ENCODE results near the gene P4HB.
A peak's percentile ranks its signal among the peaks of the same experiment; 100 is the strongest.

The P4HB gene

DNA sequence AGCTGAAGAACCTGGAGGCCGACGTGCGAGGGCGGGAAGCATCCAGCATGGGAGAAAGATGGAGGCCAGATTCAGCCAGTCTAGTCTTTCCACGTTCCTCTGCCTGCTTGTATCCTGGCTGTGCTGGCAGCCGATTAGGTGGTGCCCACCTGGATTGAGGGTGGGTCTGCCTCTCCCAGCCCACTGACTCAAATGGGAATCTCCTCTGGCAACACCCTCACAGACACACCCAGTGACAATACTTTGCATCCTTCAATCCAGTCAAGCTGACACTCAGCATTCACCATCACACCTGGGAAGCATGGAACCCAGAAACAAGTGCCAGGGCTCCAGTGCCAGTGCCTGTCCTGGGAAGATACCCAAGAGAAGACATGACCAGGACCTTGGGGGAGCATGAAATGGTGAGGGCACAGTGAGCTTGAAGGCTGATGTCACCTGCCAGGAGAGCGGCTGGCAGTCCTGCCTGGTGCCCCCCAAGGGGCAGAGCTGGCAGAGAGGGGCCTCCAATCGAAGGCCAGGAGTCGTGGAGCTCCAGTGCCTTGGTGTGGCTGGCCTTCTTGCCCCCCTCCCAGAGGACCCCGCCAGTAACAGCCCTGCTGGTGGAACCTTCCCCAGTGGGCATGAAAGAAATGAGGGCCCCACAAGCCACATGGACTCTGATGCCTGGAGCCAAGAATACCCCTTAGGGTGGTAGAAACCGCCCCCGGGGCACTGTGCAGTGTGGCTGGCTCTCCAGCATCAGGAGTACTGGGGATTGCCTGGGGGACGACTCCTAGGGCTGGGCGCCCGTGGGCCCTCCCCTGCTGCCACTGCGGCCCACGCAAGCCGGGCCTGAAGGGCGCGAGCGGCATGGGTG is 41.1 kb upstream of the P4HB start:
- DNase-seq: no peak
- Mint-ChIP-seq H3K9me3 (no peaks in the 10 kb centered on the region), H3K27me3 (peaks cover 32% of the 10 kb centered on the region), H3K4me3 (peak overlapping the region; percentile 11), H3K27ac (no peak overlapping the region), H3K36me3 (peaks cover 18% of the 10 kb centered on the region), H3K4me1 (peaks cover 5% of the 10 kb centered on the region)
- CTCF ChIA-PET: no interaction called here

DNA sequence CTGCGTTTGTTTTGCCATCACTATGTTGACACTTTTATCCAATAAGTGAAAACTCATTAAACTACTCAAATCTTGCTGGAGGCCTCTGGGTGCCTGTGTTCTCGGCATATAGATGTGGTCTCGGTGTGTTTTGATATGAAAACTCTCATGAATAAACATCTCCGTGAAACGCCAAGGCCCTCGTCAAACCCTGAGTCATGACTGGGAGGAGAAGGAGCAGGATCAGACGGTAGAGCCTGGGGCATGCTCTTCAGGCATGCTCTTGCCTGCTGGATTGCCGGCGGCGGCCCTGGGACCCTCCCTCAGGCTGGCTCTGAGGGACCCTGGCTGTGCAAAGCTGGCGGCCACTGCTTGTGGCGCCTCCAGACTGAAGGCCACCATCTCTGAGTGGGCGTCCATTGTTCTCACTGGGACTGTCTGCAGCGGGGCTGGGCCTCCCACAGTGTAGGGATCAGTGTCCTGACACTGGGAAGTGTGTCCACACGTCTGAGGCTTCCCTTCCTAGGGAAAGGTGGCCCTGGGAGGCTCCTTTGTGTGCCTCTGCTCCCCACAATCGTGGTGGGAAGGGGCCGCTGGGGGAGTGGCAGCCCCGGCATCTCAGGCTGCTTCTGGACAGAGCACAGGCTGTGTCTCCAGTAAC is 40.0 kb upstream of the P4HB start:
- DNase-seq: no peak
- H3K36me3 Mint-ChIP-seq: peaks cover 23% of the 10 kb centered on the region
- CTCF ChIA-PET: no interaction called here
- no peak overlapping the region for H3K4me3 Mint-ChIP-seq
- H3K9me3 Mint-ChIP-seq: no peaks in the 10 kb centered on the region
- H3K4me1 Mint-ChIP-seq: peaks cover 5% of the 10 kb centered on the region
- peaks cover 32% of the 10 kb centered on the region for H3K27me3 Mint-ChIP-seq
- H3K27ac Mint-ChIP-seq: no peak overlapping the region

DNA sequence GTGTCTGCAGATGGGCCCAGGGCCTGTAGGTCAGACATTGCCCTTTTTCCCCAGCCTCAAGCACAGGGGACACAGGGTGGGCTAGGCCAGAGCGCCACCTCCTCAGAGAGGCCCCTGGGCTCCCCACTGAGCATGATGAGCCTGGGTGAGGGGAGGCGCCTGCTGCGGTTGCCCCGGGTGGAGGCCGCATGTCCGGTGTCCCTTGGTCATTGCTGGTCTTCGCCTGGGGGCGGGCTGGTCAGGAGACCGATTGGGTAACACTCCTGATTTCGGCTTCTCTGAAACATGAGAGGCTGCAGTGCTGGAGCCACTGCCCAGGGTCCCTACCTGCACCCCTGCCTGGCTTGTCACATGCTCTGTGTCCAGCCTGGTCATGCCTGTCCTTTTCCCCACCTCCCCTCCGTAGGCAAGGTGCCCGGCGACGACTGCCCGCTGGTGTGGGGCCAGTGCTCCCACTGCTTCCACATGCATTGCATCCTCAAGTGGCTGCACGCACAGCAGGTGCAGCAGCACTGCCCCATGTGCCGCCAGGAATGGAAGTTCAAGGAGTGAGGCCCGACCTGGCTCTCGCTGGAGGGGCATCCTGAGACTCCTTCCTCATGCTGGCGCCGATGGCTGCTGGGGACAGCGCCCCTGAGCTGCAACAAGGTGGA is 39.3 kb upstream of the P4HB start:
- H3K4me3 Mint-ChIP-seq: no peak overlapping the region
- no peaks in the 10 kb centered on the region for H3K9me3 Mint-ChIP-seq
- H3K36me3 Mint-ChIP-seq: peaks cover 24% of the 10 kb centered on the region
- no peak for DNase-seq
- H3K27ac Mint-ChIP-seq: no peak overlapping the region
- H3K27me3 Mint-ChIP-seq: peaks cover 32% of the 10 kb centered on the region
- peaks cover 5% of the 10 kb centered on the region for H3K4me1 Mint-ChIP-seq
- CTCF ChIA-PET: no interaction called here

DNA sequence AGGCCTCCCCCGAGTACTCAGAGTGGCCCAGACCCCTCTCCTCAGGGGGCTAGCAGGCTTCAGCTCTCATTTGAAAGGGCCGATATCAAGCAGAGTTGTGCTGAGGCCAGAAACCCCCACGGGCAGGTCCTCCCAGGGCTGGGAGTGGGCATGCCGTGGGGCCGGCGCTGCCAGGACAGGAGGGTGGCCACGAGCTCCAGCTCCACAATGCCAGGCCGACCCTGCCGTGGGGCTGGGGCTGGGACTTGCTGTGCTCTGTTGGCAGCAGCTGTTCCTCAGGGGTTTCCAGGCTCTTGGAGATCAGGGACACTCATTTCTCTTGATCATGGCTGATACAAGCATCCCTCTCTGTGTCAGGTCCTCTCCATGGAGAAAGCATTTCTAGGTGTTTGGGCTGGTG is 38.5 kb upstream of the P4HB start:
- DNase-seq: no peak
- H3K27me3 Mint-ChIP-seq: peaks cover 30% of the 10 kb centered on the region
- H3K9me3 Mint-ChIP-seq: no peaks in the 10 kb centered on the region
- peaks cover 22% of the 10 kb centered on the region for H3K36me3 Mint-ChIP-seq
- H3K4me1 Mint-ChIP-seq: peaks cover 5% of the 10 kb centered on the region
- CTCF ChIA-PET: no interaction called here
- H3K27ac Mint-ChIP-seq: no peak overlapping the region
- no peak overlapping the region for H3K4me3 Mint-ChIP-seq

DNA sequence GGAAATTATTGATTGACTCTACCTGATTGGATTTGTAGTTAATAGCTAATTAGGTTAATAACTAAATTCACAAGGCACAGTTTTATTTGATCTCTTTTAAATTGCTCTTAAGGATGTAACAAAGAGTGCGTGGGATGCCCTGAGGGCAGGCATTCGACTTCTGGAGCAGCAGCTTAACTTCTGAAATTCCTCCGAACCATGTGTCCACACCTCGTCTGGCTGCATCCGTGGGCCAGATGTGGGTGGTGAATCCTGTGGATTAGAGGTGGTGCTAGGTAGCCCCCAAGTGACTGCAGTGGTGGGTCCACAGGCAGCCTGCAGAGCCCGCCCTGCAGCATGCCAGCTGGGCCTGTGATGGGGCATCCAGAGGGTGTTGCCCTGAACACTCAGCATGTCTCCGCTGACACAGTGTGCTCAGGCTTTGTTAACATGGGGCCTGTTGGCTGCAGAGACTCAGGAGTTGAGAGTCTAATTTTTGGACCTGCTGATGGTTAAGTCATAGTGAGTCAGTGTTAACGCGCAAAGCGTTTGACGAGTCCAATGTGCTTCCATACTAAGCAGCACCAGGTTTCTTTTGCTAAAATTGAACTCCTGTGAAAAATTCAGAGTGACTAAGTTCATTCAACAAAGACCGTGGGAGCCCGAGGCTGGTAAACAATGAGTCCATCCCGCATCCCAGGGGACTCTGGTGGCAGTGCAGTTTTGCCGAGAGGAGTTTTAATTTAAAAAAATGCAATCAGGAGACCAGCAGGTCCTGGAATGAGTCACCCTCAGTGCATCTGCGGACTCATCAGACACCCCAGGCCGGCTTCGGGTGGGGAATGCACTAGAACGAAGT is 37.9 kb upstream of the P4HB start:
- CTCF ChIA-PET: no interaction called here
- no peak for DNase-seq
- Mint-ChIP-seq H3K36me3 (peaks cover 22% of the 10 kb centered on the region), H3K27me3 (peaks cover 24% of the 10 kb centered on the region), H3K9me3 (no peaks in the 10 kb centered on the region), H3K4me3 (no peak overlapping the region), H3K4me1 (peaks cover 7% of the 10 kb centered on the region), H3K27ac (no peak overlapping the region)

DNA sequence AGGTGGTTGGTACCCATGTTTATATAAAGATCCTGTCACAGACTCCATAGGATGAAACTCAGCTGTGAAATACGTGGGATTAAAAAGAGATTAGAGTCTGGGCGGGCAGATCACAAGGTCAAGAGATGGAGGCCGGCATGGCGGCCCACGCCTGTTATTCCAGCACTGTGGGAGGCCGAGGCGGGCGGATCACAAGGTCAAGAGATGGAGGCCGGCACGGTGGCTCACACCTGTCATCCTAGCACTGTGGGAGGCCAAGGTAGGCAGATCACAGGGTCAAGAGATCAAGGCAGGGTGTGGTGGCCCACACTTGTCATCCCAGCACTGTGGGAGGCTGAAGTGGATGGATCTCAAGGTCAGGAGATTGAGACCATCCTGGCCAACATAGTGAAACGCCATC is 35.1 kb upstream of the P4HB start:
- no peak overlapping the region for H3K4me3 Mint-ChIP-seq
- CTCF ChIA-PET: no interaction called here
- H3K27me3 Mint-ChIP-seq: no peaks in the 10 kb centered on the region
- H3K4me1 Mint-ChIP-seq: peaks cover 10% of the 10 kb centered on the region
- peaks cover 21% of the 10 kb centered on the region for H3K36me3 Mint-ChIP-seq
- DNase-seq: no peak
- H3K9me3 Mint-ChIP-seq: no peaks in the 10 kb centered on the region
- H3K27ac Mint-ChIP-seq: no peak overlapping the region

DNA sequence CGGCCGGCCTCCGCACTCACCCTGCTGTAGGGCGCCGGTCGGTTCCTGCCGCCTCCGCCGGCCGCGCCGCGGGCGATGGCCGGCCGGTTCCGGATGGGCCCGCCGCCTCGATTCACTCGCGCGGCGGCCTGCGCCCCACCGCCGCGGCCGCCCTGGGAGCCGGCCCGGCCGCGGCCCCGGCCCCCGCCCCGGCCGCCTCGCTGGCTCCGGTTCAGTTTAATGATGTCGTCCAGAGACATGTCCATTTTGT is 30.9 kb upstream of the P4HB start:
- no peak for DNase-seq
- H3K4me3 Mint-ChIP-seq: peak overlapping the region; percentile 96
- H3K27ac Mint-ChIP-seq: peak overlapping the region; percentile 99
- peaks cover 37% of the 10 kb centered on the region for H3K4me1 Mint-ChIP-seq
- no peaks in the 10 kb centered on the region for H3K27me3 Mint-ChIP-seq
- H3K36me3 Mint-ChIP-seq: peaks cover 37% of the 10 kb centered on the region
- CTCF ChIA-PET: interaction anchor here (0.6 to 1.3 kb wide), 3 partner anchors 22 to 36 kb away, joined by 3 read pairs; no protein-coding TSS in a partner anchor
- H3K9me3 Mint-ChIP-seq: no peaks in the 10 kb centered on the region

DNA sequence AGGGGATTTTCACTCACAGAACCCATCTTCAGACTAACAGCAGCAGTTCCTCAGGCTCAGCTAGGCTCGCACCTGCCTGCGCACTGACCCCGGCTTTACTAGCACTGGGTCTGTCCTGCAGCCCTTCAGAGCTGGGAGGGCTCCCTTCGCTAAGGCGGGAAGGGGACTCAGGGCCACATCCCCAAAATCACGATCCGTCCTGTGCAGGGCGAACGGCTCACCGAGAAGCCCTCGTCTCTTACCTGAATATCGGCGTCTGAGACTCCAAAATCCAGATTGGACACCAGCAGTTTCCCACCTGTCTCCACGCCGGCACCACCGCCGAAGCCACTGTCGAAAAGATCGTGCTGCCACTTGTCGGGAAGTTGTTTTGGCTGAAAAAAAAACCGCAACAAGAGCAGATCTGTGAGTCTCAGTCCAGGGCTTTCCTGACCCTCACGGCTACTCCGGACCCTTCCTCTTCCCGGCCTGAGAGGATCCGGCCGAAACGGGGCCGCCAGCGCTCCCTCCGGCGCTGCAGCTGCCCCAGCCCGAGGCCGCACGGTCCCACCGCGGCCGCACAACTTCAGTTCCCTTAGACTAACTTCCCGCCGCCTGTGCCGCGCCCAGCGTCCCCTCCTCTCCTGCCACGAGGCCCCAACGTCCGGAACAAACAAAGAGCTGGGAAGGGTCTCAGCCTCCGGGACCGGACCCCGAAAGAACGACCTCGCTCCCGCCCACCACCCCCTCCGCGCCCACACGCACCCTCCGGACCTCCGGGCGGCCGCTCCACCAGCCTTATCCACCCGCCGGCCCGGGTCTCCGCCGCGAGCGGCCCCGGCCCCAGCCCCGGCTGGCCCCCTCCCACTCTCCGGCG is 30.3 kb upstream of the P4HB start:
- CTCF ChIA-PET: interaction anchor here (0.6 kb wide), 1 partner anchor 36 kb away, joined by 3 read pairs; no protein-coding TSS in a partner anchor
- DNase-seq: peak; percentile 59
- peaks cover 42% of the 10 kb centered on the region for H3K4me1 Mint-ChIP-seq
- H3K27me3 Mint-ChIP-seq: no peaks in the 10 kb centered on the region
- peak overlapping the region; percentile 87 for H3K4me3 Mint-ChIP-seq
- peak overlapping the region; percentile 98 for H3K27ac Mint-ChIP-seq
- H3K9me3 Mint-ChIP-seq: no peaks in the 10 kb centered on the region
- peaks cover 40% of the 10 kb centered on the region for H3K36me3 Mint-ChIP-seq

DNA sequence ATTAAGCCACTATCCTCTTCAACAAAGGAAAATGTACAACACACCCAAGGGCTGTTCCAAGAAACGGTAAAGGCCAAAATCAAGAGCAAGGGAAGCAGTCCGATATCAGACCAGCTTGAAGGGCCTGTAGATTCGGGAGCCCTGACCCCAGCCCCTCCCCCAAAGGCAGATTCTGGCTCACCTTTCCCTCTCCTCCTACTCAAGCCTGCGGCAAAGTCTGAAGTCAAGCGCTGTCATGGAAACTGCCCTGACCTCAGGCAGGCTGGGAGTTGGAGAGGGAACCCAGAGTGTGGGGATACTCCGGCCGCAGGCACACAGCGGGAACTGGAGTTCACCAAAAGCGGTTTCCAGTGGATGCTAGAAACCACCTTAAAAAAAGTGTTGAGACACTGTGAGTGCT is 29.3 kb upstream of the P4HB start:
- Mint-ChIP-seq H3K4me1 (peaks cover 45% of the 10 kb centered on the region), H3K4me3 (peak overlapping the region; percentile 87), H3K9me3 (no peaks in the 10 kb centered on the region), H3K36me3 (peaks cover 45% of the 10 kb centered on the region), H3K27me3 (no peaks in the 10 kb centered on the region), H3K27ac (peak overlapping the region; percentile 81)
- CTCF ChIA-PET: no interaction called here
- no peak for DNase-seq

DNA sequence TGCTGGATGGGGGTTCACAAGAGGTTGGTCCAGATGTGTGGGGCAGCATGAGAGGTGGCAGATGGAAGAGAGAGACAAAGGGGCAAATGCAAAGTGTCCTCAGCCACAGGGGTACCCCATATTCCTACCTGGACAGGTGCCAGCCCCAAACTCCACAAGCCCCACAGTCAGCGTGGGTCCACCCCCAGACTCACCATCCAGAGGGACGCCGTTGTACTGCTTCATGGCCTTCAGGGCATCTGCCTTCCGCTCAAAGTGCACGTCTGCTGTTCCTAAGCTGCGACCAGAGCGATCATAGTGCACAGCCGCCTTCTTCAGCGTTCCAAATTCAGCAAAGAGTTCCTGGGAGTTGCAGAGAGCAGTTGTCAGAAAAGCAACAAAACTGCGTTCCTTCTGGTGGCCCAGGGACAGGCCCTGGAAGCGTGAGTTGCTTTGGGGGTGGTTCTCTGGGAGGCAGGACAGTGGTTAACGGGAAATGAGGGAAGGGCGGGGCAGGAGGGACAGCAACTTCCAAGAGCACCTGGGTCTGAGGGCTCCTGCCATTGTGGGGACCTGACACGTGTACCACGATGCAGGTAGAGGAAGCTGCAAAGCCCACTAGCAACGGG is 28.8 kb upstream of the P4HB start:
- no peaks in the 10 kb centered on the region for H3K9me3 Mint-ChIP-seq
- peak overlapping the region; percentile 81 for H3K27ac Mint-ChIP-seq
- CTCF ChIA-PET: no interaction called here
- no peak for DNase-seq
- H3K4me3 Mint-ChIP-seq: peak overlapping the region; percentile 56
- peaks cover 49% of the 10 kb centered on the region for H3K36me3 Mint-ChIP-seq
- peaks cover 45% of the 10 kb centered on the region for H3K4me1 Mint-ChIP-seq
- H3K27me3 Mint-ChIP-seq: no peaks in the 10 kb centered on the region

DNA sequence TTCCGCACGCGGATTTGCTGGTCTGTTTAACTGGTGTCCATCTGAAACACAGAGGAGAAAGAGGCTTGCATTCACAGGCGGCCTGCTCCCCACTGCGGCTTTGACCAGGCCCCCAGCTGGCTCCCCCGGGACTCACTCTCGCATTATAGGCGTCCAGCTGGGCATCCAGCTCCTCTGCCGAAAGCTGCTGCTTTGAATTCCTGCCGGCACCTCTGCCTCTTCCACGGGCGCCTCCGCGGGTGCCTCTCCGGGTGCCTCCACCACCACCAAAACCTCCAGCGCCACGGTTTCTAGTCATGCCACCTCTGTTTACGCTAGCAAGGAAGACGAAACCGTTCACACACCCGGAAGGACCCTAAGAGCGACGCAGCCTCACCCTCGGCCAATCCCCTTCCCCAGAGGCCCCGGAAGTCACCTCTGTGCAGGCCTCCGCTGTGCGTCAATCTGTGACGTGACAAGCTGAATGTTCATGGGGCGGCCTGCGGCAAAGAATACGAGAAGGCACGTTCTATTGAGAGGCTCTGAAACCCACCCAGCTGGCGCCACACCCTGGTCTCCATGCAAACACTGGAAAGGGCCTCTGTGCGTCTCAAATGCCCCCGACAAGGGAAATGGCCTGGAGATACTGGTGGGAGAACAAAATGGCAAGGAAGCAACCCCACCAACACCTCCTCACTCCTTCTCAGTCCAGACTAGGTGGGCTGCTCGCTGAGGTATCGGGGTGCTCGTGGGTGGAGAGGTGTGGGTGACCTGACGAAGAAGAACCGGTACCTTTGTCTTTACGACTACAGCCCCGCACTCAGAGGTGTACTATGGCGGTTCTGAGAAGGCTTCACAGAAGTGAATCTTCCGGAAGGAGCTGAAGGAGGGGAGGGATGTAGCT is 28.0 kb upstream of the P4HB start:
- CTCF ChIA-PET: no interaction called here
- Mint-ChIP-seq H3K27ac (peak overlapping the region; percentile 37), H3K4me3 (peak overlapping the region; percentile 56), H3K4me1 (peaks cover 43% of the 10 kb centered on the region), H3K27me3 (no peaks in the 10 kb centered on the region), H3K9me3 (no peaks in the 10 kb centered on the region), H3K36me3 (peaks cover 51% of the 10 kb centered on the region)
- DNase-seq: no peak

DNA sequence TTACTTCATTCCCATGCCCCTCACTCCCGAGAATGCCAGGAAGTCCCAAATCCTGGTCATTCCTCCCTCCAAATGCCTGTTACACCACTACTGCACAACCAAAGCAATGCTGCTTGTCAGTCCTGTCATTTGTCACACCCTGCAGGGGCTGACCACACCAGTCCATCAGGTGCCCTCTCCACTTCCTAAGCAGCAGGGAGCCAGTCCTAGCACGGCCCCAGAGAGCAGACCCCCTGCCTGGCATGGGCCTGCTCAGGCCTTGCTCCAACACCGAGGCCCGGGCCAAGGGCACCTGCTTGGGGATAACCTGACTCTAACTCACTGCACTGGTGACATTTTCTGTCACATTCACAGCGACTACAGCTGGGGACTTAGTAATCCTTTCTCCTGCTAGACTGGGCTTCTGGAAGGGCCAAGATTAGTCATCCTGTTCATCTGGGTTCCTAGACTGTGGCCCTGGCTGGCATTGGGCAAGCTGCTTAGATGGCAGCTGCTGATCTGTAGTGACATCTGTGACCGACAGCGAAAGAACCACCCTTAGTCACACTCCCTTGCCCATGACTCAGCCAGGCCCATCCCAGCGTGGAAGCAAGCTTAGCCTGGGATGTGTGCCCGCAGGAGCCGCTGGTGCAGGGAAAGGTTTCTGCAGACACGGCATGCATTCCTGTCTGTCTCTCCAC is 25.7 kb upstream of the P4HB start:
- Mint-ChIP-seq H3K9me3 (no peaks in the 10 kb centered on the region), H3K36me3 (peaks cover 59% of the 10 kb centered on the region), H3K4me3 (no peak overlapping the region), H3K27me3 (no peaks in the 10 kb centered on the region), H3K4me1 (peaks cover 37% of the 10 kb centered on the region), H3K27ac (peak overlapping the region; percentile 77)
- DNase-seq: no peak
- CTCF ChIA-PET: interaction anchor here (0.8 kb wide), 1 partner anchor 16 kb away, joined by 3 read pairs; no protein-coding TSS in a partner anchor
